IPS-18c (cell line): ENCODE measurements around the gene TTLL3.

ENCODE experiments used
- H3K4me3 ChIP-seq: 2 replicates; pipeline ENCODE4 v1.7.0; 2013; ENCODE audit warnings: low read depth, mild to moderate bottlenecking, low read length, moderate library complexity; ENCODE audit not compliant: insufficient read depth
- H3K9me3 ChIP-seq: one replicate; pipeline ENCODE4 v1.6.1; 2013; ENCODE audit warnings: mild to moderate bottlenecking, low read length, moderate library complexity; ENCODE audit not compliant: control insufficient read depth, insufficient read depth

TTLL3 gene

GRCh38 chr3:9818666-9819335 lies 8.7 kb downstream of the TTLL3 start:
- Histone ChIP-seq H3K9me3 (no peaks in the 10 kb centered on the region), H3K4me3 (no peak overlapping the region)

DNA sequence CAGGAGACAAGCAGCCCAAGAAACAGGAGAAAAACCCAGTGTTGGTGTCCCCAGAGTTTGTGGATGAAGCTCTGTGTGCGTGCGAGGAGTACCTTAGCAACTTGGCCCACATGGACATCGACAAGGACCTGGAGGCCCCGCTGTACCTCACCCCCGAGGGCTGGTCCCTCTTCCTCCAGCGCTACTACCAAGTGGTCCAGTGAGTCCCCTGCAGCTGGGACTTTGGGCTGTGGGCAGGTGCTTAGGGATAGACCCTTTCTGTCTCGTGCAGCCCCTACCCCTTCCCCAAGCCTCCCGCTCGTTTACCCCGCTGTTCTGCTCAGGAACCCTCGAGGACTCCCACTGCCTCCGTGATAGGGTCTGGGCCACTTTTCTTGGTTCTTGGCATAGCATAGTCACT lies 10.5 kb downstream of the TTLL3 start:
- no peak overlapping the region for H3K4me3 ChIP-seq
- H3K9me3 ChIP-seq: no peaks in the 10 kb centered on the region

GRCh38 chr3:9820946-9821345 lies 10.9 kb downstream of the TTLL3 start:
- Histone ChIP-seq H3K9me3 (no peaks in the 10 kb centered on the region), H3K4me3 (no peak overlapping the region)

DNA sequence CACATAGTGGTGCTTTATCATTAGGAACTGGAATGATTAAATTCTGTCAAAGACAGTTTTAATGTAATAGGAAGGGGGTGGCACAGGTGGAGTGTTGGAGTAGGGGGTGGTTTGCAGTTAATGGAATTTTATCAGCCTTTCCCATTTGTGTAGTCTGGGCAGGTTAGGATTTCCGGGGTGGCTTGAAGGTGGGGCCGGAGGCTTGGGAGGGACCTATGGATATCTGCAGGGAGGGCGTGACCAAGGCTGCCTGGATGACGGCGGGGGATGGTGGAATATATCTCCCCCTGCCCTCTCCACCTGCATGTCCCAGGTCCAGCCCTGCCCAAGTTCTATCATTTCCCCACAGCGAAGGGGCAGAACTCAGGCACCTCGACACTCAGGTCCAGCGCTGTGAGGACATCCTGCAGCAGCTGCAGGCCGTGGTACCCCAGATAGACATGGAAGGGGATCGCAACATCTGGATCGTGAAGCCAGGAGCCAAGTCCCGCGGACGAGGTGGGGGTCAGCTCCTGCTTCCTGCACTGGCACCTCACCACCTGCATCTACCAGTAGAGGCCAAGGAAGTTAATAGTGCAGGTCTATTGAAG lies 15.5 kb downstream of the TTLL3 start:
- Histone ChIP-seq H3K4me3 (no peak overlapping the region), H3K9me3 (no peaks in the 10 kb centered on the region)

GRCh38 chr3:9826815-9827573 lies 16.9 kb downstream of the TTLL3 start:
- H3K9me3 ChIP-seq: no peaks in the 10 kb centered on the region
- H3K4me3 ChIP-seq: no peak overlapping the region

DNA sequence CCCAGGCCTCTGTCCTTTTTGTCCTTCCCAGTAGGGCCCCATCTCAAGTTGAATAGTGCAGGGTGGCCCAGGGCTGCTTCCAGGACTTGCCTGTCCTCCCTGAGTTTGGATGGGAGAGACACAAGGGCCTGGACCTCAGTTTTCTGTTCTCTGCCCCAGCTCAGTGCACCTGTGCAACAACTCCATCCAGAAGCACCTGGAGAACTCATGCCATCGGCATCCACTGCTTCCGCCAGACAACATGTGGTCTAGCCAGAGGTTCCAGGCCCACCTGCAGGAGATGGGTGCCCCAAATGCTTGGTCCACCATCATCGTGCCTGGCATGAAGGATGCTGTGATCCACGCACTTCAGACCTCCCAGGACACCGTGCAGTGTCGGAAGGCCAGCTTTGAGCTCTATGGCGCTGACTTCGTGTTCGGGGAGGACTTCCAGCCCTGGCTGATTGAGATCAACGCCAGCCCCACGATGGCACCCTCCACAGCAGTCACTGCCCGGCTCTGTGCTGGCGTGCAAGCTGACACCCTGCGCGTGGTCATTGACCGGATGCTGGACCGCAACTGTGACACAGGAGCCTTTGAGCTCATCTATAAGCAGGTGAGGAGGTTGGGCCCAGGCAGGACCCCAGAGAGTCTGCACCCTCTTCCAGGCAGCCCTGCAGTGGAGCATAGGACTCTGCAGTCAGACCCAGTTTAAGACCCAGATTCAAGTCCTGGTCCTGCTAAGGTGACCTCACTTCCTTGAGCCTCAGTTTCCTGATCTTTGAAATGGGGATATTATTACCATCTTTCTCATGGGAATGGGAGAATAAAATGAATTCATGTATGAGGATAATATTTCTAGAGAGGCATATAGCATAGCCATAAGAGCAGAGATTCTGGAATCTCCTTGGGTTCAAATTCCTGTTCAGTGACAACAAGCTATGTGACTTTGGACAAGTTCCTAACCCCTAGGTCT lies 19.0 kb downstream of the TTLL3 start:
- Histone ChIP-seq H3K9me3 (no peaks in the 10 kb centered on the region), H3K4me3 (no peak overlapping the region)

DNA sequence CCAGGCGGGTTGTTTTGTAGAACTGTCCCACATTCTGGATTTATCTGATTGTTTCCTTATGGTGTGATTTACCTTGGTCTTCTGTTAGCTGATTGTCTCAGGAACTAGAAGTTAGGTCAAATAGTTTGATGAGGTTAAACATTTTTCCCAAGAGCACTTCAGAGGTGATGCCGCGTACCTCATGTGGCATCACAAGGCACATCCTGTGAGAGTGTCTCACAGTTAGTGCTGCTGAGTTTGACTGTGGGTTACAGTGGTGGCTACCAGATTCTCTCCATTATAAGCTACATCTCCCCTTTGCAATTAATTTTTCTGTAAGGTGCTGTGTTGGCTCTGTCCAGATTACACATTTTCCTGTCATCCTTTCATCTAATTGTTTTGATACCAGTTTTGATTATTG lies 21.2 kb downstream of the TTLL3 start:
- peaks cover 2% of the 10 kb centered on the region for H3K9me3 ChIP-seq

GRCh38 chr3:9833078-9833477 lies 23.0 kb downstream of the TTLL3 start:
- Histone ChIP-seq H3K4me3 (no peak overlapping the region), H3K9me3 (peaks cover 2% of the 10 kb centered on the region)

More for the DNA sequence above, 21.2 kb downstream of the TTLL3 start:
- H3K4me3 ChIP-seq: no peak overlapping the region

- Histone ChIP-seq H3K9me3 (peaks cover 4% of the 10 kb centered on the region), H3K4me3 (no peak overlapping the region)
Observed at GRCh38 chr3:9834520-9835380, 24.7 kb downstream of the TTLL3 start.

- Histone ChIP-seq H3K4me3 (no peak overlapping the region), H3K9me3 (peaks cover 4% of the 10 kb centered on the region)
Observed at GRCh38 chr3:9837701-9838582, 27.9 kb downstream of the TTLL3 start.

GRCh38 chr3:9838856-9839255 lies 28.8 kb downstream of the TTLL3 start:
- H3K4me3 ChIP-seq: no peak overlapping the region
- peaks cover 4% of the 10 kb centered on the region for H3K9me3 ChIP-seq

GRCh38 chr3:9841015-9841414 lies 31.0 kb downstream of the TTLL3 start:
- Histone ChIP-seq H3K4me3 (no peak overlapping the region), H3K9me3 (peaks cover 3% of the 10 kb centered on the region)

GRCh38 chr3:9843715-9844438 lies 33.8 kb downstream of the TTLL3 start, which contains the start of gene RPUSD3:
Gene RPUSD3 (minus strand): TSS chr3:9844008. CDS start chr3:9843990, 18 bp downstream.
- H3K4me3 ChIP-seq: peak within 1 kb of the TSS; percentile 82
- peaks cover 2% of the 10 kb centered on the region for H3K9me3 ChIP-seq

DNA sequence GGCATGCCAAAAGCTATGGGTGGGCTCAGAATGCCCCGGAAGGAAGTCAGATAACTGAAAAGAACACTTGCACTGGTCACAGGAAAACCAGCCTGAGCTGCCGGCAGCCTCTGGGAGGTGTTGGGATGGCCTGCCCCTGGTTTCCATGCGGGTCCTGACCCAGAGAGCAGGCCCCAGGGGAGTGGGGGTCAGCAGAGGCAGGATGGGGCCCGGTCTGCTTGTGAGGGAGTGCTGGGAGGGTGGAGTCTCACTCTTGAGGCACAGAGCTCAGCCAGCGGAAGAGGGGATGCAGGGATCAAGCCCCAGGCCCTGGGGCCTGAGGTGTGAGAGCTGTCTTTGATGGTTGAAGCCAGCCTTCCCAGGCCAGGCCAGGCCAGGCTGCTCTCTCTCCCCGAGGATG lies 36.2 kb downstream of the TTLL3 start:
- H3K9me3 ChIP-seq: no peaks in the 10 kb centered on the region

GRCh38 chr3:9846931-9847488 lies 36.9 kb downstream of the TTLL3 start:
- H3K9me3 ChIP-seq: no peaks in the 10 kb centered on the region
- H3K4me3 ChIP-seq: no peak overlapping the region

More for the DNA sequence above, 36.2 kb downstream of the TTLL3 start:
- no peak overlapping the region for H3K4me3 ChIP-seq
